Endothelial cell of umbilical vein (primary cell): ENCODE measurements around the gene GSTO1.

ENCODE experiments used
- EZH2 ChIP-seq: IDR thresholded peaks from 2 replicates; pipeline ENCODE4 v1.6.1; 2012; ENCODE audit warnings: borderline replicate concordance, low read depth, mild to moderate bottlenecking, moderate library complexity, low read length, inconsistent platforms; ENCODE audit not compliant: severe bottlenecking
- POLR2AphosphoS5 ChIP-seq: IDR thresholded peaks from 2 replicates; pipeline ENCODE4 v1.6.1; 2012; ENCODE audit warnings: low read depth, mild to moderate bottlenecking, control low read depth, low read length, moderate library complexity; ENCODE audit not compliant: insufficient read depth
- TF ChIP-seq, protein P1 (sequence below), 2 donors: IDR thresholded peaks; 1 replicate in 1 of 2; 2 replicates in 1 of 2; pipeline ENCODE4 v1.5.1; 2011; ENCODE audit warnings: low read length in 2 of 2, mild to moderate bottlenecking in 2 of 2, moderate library complexity in 2 of 2, control low read depth in 1 of 2, inconsistent platforms in 1 of 2, low read depth in 1 of 2; ENCODE audit not compliant: insufficient read depth in 1 of 2; ENCODE audit errors: extremely low read depth in 1 of 2

DNA sequence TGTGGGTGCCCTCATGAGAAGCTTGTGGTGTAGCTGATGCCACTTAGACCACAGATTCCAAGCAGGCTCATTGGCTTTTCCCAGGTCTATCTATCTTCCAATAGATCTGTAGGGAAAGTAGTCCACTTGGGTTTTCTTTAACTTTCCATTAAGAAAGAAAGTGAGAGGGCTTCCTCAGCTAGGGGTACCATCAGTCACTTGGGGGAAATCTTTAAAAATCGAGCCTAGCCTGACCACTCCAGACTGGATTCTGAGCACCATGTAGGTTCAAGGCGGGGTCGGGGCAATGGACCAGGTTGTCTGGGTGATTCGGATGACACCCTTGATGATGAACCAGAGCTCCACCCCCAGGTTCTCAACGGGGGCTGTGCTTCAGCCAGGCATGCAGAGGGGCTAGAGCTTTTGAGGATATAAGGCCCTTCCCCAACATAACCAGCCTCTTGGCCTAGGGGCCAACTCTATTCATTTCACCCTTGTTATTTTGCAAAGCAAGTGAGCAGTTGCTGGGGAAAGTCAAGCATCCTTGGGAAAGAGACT lies 56.6 kb downstream of the GSTO1 start:
- TF ChIP-seq, protein P1, sequence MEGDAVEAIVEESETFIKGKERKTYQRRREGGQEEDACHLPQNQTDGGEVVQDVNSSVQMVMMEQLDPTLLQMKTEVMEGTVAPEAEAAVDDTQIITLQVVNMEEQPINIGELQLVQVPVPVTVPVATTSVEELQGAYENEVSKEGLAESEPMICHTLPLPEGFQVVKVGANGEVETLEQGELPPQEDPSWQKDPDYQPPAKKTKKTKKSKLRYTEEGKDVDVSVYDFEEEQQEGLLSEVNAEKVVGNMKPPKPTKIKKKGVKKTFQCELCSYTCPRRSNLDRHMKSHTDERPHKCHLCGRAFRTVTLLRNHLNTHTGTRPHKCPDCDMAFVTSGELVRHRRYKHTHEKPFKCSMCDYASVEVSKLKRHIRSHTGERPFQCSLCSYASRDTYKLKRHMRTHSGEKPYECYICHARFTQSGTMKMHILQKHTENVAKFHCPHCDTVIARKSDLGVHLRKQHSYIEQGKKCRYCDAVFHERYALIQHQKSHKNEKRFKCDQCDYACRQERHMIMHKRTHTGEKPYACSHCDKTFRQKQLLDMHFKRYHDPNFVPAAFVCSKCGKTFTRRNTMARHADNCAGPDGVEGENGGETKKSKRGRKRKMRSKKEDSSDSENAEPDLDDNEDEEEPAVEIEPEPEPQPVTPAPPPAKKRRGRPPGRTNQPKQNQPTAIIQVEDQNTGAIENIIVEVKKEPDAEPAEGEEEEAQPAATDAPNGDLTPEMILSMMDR (IDR thresholded peaks at IDR 0.05; ENCODE audit: extremely low read depth in 1 of 2, insufficient read depth in 1 of 2, low read depth in 1 of 2, low read length in 2 of 2) = no peak
- no peak for TF ChIP-seq EZH2
- no peak for TF ChIP-seq POLR2AphosphoS5
